H1 (cell line): ENCODE results near the gene PCDHA10. TPM values are rescaled to one million over a fixed set of nuclear protein-coding genes. Genes with fewer than 3 reads are reported as not detected.

Experiments used
- CTCF ChIA-PET: fragments of 300-600 bp; sonication (Branson Sonifier 250); formaldehyde crosslinking; loops from one replicate; lab custom pipeline; 2021; ENCODE audit not compliant: partially characterized antibody; lab: Charles Lee
- POLR2A ChIA-PET: fragments of 300-600 bp; sonication (Branson Sonifier 250); formaldehyde crosslinking; loops from one replicate; lab custom pipeline; 2021; ENCODE audit warnings: inconsistent platforms; ENCODE audit not compliant: partially characterized antibody; lab: Charles Lee
- DNase-seq, 2 experiments: peaks; one replicate each; pipeline versions ENCODE4 v3.0.0 to v3.0.0-alpha.2; 2010 to 2022; ENCODE audit warnings: low spot score in 2 of 2, low read depth in 1 of 2, mixed read lengths in 1 of 2
- FAIRE-seq: peaks from 2 replicates; lab custom pipeline; 2011; peaks lifted over from hg19 to GRCh38; lab: Jason Lieb, UNC
- H2AFZ ChIP-seq: 2 replicates; pipeline ENCODE4 v1.8.1; 2012; ENCODE audit warnings: low read length, inconsistent platforms
- H2AK5ac ChIP-seq: 2 replicates; pipeline ENCODE4 v1.6.1; 2013; ENCODE audit warnings: low read depth, low read length
- H2BK120ac ChIP-seq: replicated peaks from 2 replicates; pipeline ENCODE3; 2013; ENCODE audit warnings: low read depth, low read length, inconsistent platforms
- H2BK12ac ChIP-seq: 2 replicates; pipeline ENCODE4 v1.6.1; 2013; ENCODE audit warnings: low read depth, low read length
- H2BK15ac ChIP-seq: 2 replicates; pipeline ENCODE4 v1.6.1; 2013; ENCODE audit warnings: low read length
- H2BK20ac ChIP-seq: 2 replicates; pipeline ENCODE4 v1.6.1; 2013; ENCODE audit warnings: low read length
- H2BK5ac ChIP-seq: 2 replicates; pipeline ENCODE4 v1.6.1; 2013; ENCODE audit warnings: low read depth, low read length
- H3K14ac ChIP-seq: 2 replicates; pipeline ENCODE4 v1.6.1; 2013; ENCODE audit warnings: inconsistent platforms; ENCODE audit not compliant: insufficient read length
- H3K18ac ChIP-seq: 2 replicates; pipeline ENCODE4 v1.6.1; 2013; ENCODE audit warnings: low read length; ENCODE audit errors: extremely low read depth
- H3K23ac ChIP-seq: 2 replicates; pipeline ENCODE4 v1.6.1; 2013; ENCODE audit warnings: inconsistent platforms; ENCODE audit not compliant: insufficient read length
- H3K23me2 ChIP-seq: 2 replicates; pipeline ENCODE4 v1.6.1; 2013; ENCODE audit warnings: low read depth, low read length
- H3K27ac ChIP-seq: 2 replicates; pipeline ENCODE4 v1.6.1; 2011; ENCODE audit warnings: low read depth, low read length, inconsistent platforms
- H3K27me3 ChIP-seq, 4 experiments: replicated peaks in 1 of 4; 1 replicate in 1 of 4; 2 replicates in 3 of 4; pipeline versions ENCODE4 v1.6.1 to v1.8.1; 2011 to 2013; ENCODE audit warnings: low read length in 3 of 4, mild to moderate bottlenecking in 3 of 4, inconsistent platforms in 2 of 4, mixed read lengths in 2 of 4, moderate library complexity in 1 of 4; ENCODE audit not compliant: control insufficient read depth in 3 of 4, insufficient read depth in 3 of 4; ENCODE audit errors: extremely low read depth in 1 of 4
- H3K36me3 ChIP-seq, 4 experiments: 2 replicates each; pipeline versions ENCODE4 v1.6.1 to v1.8.1; 2011 to 2013; ENCODE audit warnings: mild to moderate bottlenecking in 4 of 4, low read length in 3 of 4, moderate library complexity in 2 of 4, control low read depth in 1 of 4, inconsistent platforms in 1 of 4; ENCODE audit not compliant: insufficient read depth in 4 of 4, control insufficient read depth in 2 of 4
- H3K4ac ChIP-seq: replicated peaks from 2 replicates; pipeline ENCODE3; 2013; ENCODE audit warnings: low read length, low read depth, mixed read lengths, inconsistent platforms; ENCODE audit not compliant: insufficient read length
- H3K4me1 ChIP-seq, 4 experiments: replicated peaks in 1 of 4; 1 replicate in 1 of 4; 2 replicates in 3 of 4; pipeline versions ENCODE4 v1.6.1 to v1.8.1; 2011 to 2013; ENCODE audit warnings: low read length in 3 of 4, inconsistent platforms in 2 of 4, mixed read lengths in 1 of 4; ENCODE audit not compliant: insufficient read depth in 4 of 4, control insufficient read depth in 3 of 4
- H3K4me2 ChIP-seq, 2 experiments: 2 replicates each; pipeline versions ENCODE4 v1.6.1 to v1.8.1; 2011 to 2013; ENCODE audit warnings: low read depth in 2 of 2, low read length in 2 of 2, control low read depth in 1 of 2, inconsistent platforms in 1 of 2, mild to moderate bottlenecking in 1 of 2; ENCODE audit not compliant: insufficient read depth in 1 of 2
- H3K4me3 ChIP-seq, 4 experiments: fragments of 200-600, 300-600 bp in 1 of 4; sonication (generic), shearing (Covaris generic), sonication (Bioruptor Twin) in 1 of 4; 2 replicates each; pipeline versions ENCODE4 v1.5.1 to v1.8.1; 2011 to 2016; ENCODE audit warnings: low read length in 4 of 4, low read depth in 3 of 4, control low read depth in 2 of 4, inconsistent platforms in 2 of 4, mild to moderate bottlenecking in 2 of 4, mixed read lengths in 1 of 4, moderate library complexity in 1 of 4; ENCODE audit not compliant: insufficient read depth in 2 of 4; ENCODE audit errors: extremely low read depth in 1 of 4
- H3K56ac ChIP-seq: replicated peaks from 2 replicates; pipeline ENCODE3; 2013; ENCODE audit warnings: low read depth, mild to moderate bottlenecking, mixed read lengths, low read length, inconsistent platforms; ENCODE audit not compliant: insufficient read length
- H3K79me1 ChIP-seq: 2 replicates; pipeline ENCODE4 v1.6.1; 2013; ENCODE audit warnings: low read depth, low read length, control low read depth
- H3K79me2 ChIP-seq, 2 experiments: 2 replicates each; pipeline versions ENCODE4 v1.6.1 to v1.8.1; 2012 to 2013; ENCODE audit warnings: low read length in 2 of 2, mild to moderate bottlenecking in 2 of 2, inconsistent platforms in 1 of 2; ENCODE audit not compliant: insufficient read depth in 2 of 2, control insufficient read depth in 1 of 2
- H3K9ac ChIP-seq, 4 experiments: replicated peaks in 1 of 4; 1 replicate in 1 of 4; 2 replicates in 3 of 4; pipeline versions ENCODE4 v1.6.1 to v1.8.1; 2011 to 2013; ENCODE audit warnings: low read depth in 3 of 4, low read length in 3 of 4, control low read depth in 2 of 4, mild to moderate bottlenecking in 2 of 4, moderate library complexity in 2 of 4, inconsistent platforms in 1 of 4; ENCODE audit errors: extremely low read depth in 1 of 4
- H3K9me3 ChIP-seq, 2 experiments: 2 replicates each; pipeline versions ENCODE4 v1.6.1 to v1.8.1; 2012 to 2013; ENCODE audit warnings: mild to moderate bottlenecking in 2 of 2, moderate library complexity in 2 of 2, control low read depth in 1 of 2, inconsistent platforms in 1 of 2, low read depth in 1 of 2, low read length in 1 of 2, mixed read lengths in 1 of 2; ENCODE audit not compliant: insufficient read depth in 2 of 2
- H4K20me1 ChIP-seq, 2 experiments: replicated peaks in 1 of 2; 2 replicates each; pipeline versions ENCODE3 to v1.8.1; 2011 to 2013; ENCODE audit warnings: inconsistent platforms in 2 of 2, low read length in 2 of 2, mild to moderate bottlenecking in 1 of 2; ENCODE audit not compliant: insufficient read depth in 2 of 2, control insufficient read depth in 1 of 2
- H4K5ac ChIP-seq: 2 replicates; pipeline ENCODE4 v1.6.1; 2013; ENCODE audit warnings: low read length, low read depth, mixed read lengths, inconsistent platforms; ENCODE audit not compliant: insufficient read length
- H4K8ac ChIP-seq: 2 replicates; pipeline ENCODE4 v1.8.0; 2013; ENCODE audit warnings: mild to moderate bottlenecking, moderate library complexity, low read length, inconsistent platforms; ENCODE audit not compliant: insufficient read depth; ENCODE audit errors: extremely low read depth
- H4K91ac ChIP-seq: replicated peaks from 2 replicates; pipeline ENCODE3; 2013; ENCODE audit warnings: low read length, mixed read lengths, inconsistent platforms; ENCODE audit not compliant: insufficient read length
- CBX8 ChIP-seq: fragments of 300-800, 300-1000 bp; sonication (generic); IDR thresholded peaks from 2 replicates; pipeline ENCODE4 v1.7.1; 2016; ENCODE audit warnings: low read depth, low read length, borderline replicate concordance
- CHD2 ChIP-seq: IDR thresholded peaks from 2 replicates; pipeline ENCODE4 v1.6.1; 2012; ENCODE audit warnings: low read length, improper control_type of control experiment
- CTBP2 ChIP-seq: IDR thresholded peaks from 2 replicates; pipeline ENCODE4 v1.7.0; 2011; ENCODE audit warnings: borderline replicate concordance, mild to moderate bottlenecking, moderate library complexity, mixed read lengths, low read length; ENCODE audit not compliant: insufficient read depth, insufficient read length
- KDM5A ChIP-seq: fragments of 200-600 bp; IDR thresholded peaks from 2 replicates; pipeline ENCODE4 v1.7.1; 2012; ENCODE audit warnings: mild to moderate bottlenecking, low read length, inconsistent platforms, mixed read lengths
- SIRT6 ChIP-seq: IDR thresholded peaks from one replicate; pipeline ENCODE4 v1.7.1; 2012; ENCODE audit warnings: low read length, inconsistent platforms
- TAF7 ChIP-seq: optimal IDR thresholded peaks from 2 replicates; pipeline ENCODE3; 2011; ENCODE audit warnings: low read depth, mild to moderate bottlenecking, inconsistent platforms, low read length, moderate library complexity, borderline replicate concordance
- WGBS, 2 experiments: shearing (Covaris generic) in 1 of 2; methylation state at CpG; one replicate each; pipeline versions ENCODE4 v1.1.6 to v1.1.7; 2013 to 2015; ENCODE audit warnings: low lambda C conversion rate in 2 of 2, mixed read lengths in 2 of 2, inconsistent platforms in 1 of 2, low coverage in 1 of 2, missing lambda C conversion rate in 1 of 2; ENCODE audit not compliant: insufficient replicate concordance in 2 of 2, insufficient coverage in 1 of 2, insufficient read length in 1 of 2; ENCODE audit errors: extremely low coverage in 1 of 2, missing lambda C conversion rate in 1 of 2; 5-methylcytosine and 5-hydroxymethylcytosine counted together
- polyA plus RNA-seq, 7 experiments: library from polyadenylated mRNA; depleted of rRNA in 3 of 7; stranded (reverse) in 5 of 7; unstranded in 2 of 7; fragments of >200 nt in 5 of 7; fragments of 200-250 nt in 2 of 7; gene quantifications; 1 replicate in 5 of 7; 2 replicates in 1 of 7; 4 replicates in 1 of 7; pipeline versions ENCODE4 v1.2.1 to v1.2.3, GENCODE V29; 2011 to 2013; ENCODE audit warnings: missing spikeins in 2 of 7, mixed read lengths in 2 of 7
- total RNA-seq: library from RNA; stranded (reverse); fragmentation: NEBNext Ultra II Directional; extraction: Animal tissue kit (Norgen Biotek cat#: 25700); gene quantifications from 2 replicates; pipeline ENCODE4 v1.2.1, GENCODE V29; 2021
- TF ChIP-seq, protein P1 (sequence below), 3 experiments: IDR thresholded peaks; 1 replicate in 2 of 3; 2 replicates in 1 of 3; pipeline versions ENCODE4 v1.5.1 to v1.6.1; 2011; ENCODE audit warnings: low read length in 3 of 3, mild to moderate bottlenecking in 3 of 3, inconsistent platforms in 2 of 3, low read depth in 1 of 3, moderate library complexity in 1 of 3; ENCODE audit not compliant: insufficient read depth in 1 of 3; ENCODE audit errors: control extremely low read depth in 1 of 3

The PCDHA10 gene
- total and polyA plus RNA-seq, 2 of the 8 experiments (the other 6 are each of a cell fraction or from before 2014, with no cell fraction given): 2.8 to 5.4 TPM

DNA sequence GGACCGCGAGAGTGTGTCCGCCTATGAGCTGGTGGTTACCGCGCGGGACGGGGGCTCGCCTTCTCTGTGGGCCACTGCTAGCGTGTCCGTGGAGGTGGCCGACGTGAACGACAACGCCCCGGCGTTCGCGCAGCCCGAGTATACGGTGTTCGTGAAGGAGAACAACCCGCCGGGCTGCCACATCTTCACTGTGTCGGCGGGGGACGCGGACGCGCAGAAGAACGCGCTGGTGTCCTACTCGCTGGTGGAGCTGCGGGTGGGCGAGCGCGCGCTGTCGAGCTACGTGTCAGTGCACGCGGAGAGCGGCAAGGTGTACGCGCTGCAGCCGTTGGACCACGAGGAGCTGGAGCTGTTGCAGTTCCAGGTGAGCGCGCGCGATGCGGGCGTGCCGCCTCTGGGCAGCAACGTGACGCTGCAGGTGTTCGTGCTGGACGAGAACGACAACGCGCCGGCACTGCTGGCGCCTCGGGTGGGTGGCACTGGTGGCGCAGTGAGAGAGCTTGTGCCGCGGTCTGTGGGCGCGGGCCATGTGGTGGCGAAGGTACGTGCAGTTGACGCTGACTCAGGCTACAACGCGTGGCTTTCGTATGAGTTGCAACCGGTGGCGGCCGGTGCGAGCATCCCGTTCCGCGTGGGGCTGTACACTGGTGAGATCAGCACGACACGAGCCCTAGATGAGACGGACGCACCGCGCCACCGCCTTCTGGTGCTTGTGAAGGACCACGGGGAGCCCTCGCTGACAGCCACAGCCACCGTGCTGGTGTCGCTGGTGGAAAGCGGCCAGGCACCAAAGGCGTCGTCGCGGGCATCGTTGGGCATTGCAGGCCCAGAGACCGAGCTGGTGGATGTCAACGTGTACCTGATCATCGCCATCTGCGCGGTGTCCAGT lies 19.8 kb upstream of the PCDHA10 start:
- H3K23me2 ChIP-seq: no peaks in the 10 kb centered on the region

More for the DNA sequence above, 19.8 kb upstream of the PCDHA10 start:
- Histone ChIP-seq H3K4me2 (no peak overlapping the region), H3K79me1 (no peaks in the 10 kb centered on the region), H3K27me3 (no peaks in the 10 kb centered on the region), H2BK120ac (no peak overlapping the region), H3K4me1 (no peaks in the 10 kb centered on the region), H2BK20ac (no peak overlapping the region), H3K14ac (no peak overlapping the region), H3K56ac (no peak overlapping the region), H3K4ac (no peak overlapping the region), H2BK15ac (no peak overlapping the region), H2BK12ac (no peak overlapping the region), H2BK5ac (no peak overlapping the region), H4K8ac (no peak overlapping the region), H3K9me3 (peaks cover 0 to 19% of the 10 kb centered on the region in 2 experiments; a peak in 2 of 4 replicates), H2AK5ac (no peak overlapping the region), H4K20me1 (no peaks in the 10 kb centered on the region), H2AFZ (no peak overlapping the region), H3K9ac (no peak overlapping the region), H3K79me2 (no peaks in the 10 kb centered on the region), H3K36me3 (peaks cover 0 to 9% (median 0%) of the 10 kb centered on the region in 4 experiments; a peak in 2 of 8 replicates), H4K5ac (no peak overlapping the region), H3K27ac (no peak overlapping the region), H3K4me3 (no peak overlapping the region), H3K23ac (no peak overlapping the region), H4K91ac (no peak overlapping the region), H3K18ac (no peak overlapping the region)
- ChIA-PET CTCF (interaction anchor here (0.6 to 1.8 kb wide), 9 partner anchors 8 to 255 kb away, joined by 3 to 11 read pairs (median 4); partner anchors contain the start of genes PCDHA12, PCDHA4 and PCDHA6), POLR2A (interaction anchor here (0.8 to 1.3 kb wide), 2 partner anchors 8 to 29 kb away, joined by 3 to 5 read pairs; partner anchors contain the start of genes PCDHA4 and PCDHA6)
- 94% methylated on average over 93 of the region's 103 CpGs; no CpG with 5 or more reads in 1 of the 2 experiments for WGBS, 2 experiments
- FAIRE-seq (no peak), DNase-seq (no peak)
- TF ChIP-seq KDM5A (no peak), CHD2 (no peak), CTBP2 (no peak), CBX8 (no peak), TAF7 (no peak), SIRT6 (no peak)
- TF ChIP-seq, protein P1, sequence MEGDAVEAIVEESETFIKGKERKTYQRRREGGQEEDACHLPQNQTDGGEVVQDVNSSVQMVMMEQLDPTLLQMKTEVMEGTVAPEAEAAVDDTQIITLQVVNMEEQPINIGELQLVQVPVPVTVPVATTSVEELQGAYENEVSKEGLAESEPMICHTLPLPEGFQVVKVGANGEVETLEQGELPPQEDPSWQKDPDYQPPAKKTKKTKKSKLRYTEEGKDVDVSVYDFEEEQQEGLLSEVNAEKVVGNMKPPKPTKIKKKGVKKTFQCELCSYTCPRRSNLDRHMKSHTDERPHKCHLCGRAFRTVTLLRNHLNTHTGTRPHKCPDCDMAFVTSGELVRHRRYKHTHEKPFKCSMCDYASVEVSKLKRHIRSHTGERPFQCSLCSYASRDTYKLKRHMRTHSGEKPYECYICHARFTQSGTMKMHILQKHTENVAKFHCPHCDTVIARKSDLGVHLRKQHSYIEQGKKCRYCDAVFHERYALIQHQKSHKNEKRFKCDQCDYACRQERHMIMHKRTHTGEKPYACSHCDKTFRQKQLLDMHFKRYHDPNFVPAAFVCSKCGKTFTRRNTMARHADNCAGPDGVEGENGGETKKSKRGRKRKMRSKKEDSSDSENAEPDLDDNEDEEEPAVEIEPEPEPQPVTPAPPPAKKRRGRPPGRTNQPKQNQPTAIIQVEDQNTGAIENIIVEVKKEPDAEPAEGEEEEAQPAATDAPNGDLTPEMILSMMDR (IDR thresholded peaks at IDR 0.05; ENCODE audit: control extremely low read depth in 1 of 3, insufficient read depth in 1 of 3, low read depth in 1 of 3, low read length in 3 of 3): no peak
